HTERT RPE-1 (cell line): Measurements from ENCODE around the gene OGFOD3.

Experiments
- in situ Hi-C: fragments of 300-500 bp; cut with MboI; formaldehyde crosslinking; loops from 4 replicates; pipeline ENCODE4 v1.14.3; 2020; ENCODE audit warnings: low sequenced_read_pairs

Gene OGFOD3

DNA sequence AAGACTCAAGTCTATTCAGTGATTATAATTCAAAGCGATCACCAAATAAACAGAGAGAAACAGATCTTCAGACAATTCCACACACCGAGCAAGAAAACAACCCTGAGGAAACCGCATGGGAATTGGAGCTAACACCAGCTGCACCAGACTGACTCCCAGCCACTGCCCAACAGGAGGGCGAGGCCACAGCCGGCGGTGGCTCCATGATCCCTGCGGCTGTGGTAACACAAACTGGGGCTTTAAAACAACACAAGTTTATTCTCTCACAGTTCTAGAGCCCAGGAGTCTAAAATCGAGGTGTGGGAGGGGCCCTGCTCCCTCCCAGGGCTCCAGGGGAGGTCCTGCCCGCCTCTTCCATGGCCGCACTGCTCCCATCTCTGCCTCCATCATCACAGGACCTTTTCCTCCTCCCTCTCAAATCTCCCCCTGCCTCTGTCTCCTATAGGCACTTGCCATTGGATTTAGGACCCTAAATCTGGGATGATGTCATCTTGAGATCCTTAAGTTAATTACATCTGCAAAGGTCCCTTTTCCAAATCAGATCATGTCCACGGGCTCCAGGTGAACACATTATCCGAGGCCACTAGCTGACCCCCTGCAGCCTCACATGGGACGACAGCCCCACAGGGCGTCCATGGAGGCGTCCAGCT lies 10.0 kb downstream of the OGFOD3 start:
- in situ Hi-C loops: no loop called here

DNA sequence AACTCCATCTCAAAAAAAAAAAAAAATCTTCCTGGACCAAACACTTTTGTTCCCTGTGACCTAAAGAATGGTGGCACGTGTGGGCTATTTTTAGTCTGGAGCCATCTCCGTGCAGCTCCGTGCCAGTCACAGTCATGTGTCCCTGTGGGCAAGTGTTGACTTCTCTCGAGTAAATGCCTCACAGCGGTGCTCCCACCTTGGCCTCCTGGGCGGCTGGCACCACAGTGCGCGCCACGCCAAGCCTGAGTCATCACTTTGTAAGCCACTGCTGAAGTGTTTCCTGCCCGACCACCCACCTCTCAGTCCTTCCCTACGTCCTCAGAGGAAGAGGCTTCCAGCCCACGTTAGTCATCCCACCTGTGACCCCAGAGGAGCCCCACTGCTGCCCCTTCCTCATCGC lies 11.1 kb downstream of the OGFOD3 start:
- in situ Hi-C loops: no loop called here

DNA sequence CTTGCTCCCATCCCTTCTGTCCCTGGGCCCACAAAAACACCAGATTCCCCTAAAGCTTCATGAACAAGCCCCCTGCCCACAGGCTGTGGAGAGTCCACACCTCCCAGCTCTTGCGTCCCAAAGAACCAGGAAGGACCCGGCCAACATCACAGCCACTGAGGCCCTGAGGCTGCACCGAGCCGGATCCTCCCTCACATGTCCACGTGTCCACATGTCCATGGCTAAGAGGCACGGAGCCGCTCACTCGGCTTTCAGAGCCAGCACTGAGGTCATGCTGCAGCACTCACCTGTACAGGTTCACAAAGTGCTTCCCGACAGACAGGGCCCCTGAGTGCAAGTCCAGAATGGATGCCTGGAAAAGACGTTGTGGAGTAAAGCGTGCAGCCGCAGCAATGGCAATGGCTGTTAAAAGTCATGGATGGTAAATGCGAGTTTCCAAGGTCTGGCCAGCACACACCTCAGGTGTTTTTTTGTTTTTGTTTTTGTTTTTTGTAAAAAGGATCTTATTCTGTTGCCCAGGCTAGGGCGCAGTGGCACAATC lies 12.2 kb downstream of the OGFOD3 start:
- in situ Hi-C loops: no loop called here

DNA sequence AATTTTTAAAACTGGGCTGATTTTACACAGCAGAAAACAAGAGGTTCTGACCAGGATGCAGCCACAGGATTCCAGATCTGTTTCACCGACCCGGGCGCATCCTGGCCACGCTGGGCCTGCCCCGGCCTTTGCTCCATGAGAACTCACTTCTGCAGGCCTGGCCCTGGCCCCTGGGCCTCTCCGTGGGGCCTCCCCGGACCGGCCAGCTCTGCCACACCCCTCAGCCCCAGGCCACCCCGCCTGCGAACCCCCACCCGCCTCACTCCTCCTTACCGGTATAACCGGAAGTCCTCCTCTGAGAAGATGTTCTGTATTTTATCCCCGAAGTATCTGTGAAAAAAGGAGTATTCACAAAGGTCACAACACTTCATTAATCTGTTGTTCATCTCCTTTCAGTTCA lies 13.3 kb downstream of the OGFOD3 start:
- in situ Hi-C loops: no loop called here

DNA sequence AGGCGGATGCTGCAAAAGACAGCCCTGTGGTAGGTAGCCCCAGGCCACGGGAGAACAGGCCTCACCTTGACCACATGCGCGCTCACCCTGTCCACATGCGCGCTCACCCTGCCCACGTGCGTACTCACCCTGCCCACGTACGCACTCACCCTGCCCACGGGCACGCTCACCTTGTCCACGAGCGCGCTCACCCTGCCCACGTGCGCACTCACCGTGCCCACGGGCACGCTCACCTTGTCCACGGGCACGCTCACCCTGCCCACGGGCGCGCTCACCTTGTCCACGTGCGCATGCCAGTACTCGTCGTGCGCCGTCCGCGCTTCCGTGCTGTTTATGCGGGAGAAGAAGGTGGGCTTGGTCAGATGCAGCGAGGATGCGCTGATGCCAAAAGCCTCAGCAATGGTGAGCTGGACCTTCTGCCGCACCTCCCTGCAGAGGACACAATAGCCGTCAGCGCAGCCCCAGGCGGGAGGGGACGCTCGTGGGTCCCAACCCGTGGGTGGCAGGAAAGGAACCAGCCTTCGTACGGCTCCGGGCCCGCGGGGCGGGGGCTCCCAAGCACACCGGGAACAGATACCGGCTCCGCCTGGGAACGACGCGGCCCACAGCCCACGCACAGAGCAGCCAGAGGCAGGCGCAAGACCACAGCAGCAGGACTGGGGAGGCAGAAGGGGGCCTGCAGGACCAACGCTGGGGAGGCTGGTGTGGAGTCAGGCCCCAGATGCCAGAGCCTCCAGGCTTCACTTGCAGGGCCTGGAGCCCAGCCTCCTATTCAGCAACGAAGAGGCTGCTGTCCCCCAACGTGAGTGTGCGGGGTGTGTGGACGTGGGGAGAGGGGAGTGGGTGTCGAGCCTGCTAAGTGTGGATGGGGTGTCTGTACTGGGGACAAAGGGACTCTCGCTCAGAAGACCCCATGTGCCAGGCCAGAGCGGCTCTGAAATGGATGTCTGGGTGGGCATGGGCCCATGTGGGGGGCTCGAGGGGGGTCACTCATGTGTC lies 14.4 kb downstream of the OGFOD3 start:
- in situ Hi-C loops: no loop called here

DNA sequence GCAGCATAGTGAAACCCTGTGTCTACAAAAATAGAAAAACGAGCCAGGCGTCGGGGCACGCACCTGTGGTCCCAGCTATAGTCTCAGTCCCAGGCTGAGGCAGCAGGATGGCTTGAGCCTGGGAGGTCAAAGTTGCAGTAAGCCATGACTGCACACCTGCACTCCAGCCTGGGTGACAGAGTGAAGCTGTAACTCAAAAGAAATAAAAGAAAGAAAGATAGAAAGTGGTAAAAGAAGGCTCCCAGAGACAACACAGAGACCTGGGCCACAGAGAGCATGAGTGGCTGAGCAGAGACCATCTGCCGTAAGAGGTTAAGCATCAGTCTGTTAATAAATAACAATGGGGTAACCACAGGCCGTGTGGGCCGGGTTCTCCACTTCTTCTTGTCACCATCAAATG lies 15.5 kb downstream of the OGFOD3 start:
- in situ Hi-C loops: no loop called here

DNA sequence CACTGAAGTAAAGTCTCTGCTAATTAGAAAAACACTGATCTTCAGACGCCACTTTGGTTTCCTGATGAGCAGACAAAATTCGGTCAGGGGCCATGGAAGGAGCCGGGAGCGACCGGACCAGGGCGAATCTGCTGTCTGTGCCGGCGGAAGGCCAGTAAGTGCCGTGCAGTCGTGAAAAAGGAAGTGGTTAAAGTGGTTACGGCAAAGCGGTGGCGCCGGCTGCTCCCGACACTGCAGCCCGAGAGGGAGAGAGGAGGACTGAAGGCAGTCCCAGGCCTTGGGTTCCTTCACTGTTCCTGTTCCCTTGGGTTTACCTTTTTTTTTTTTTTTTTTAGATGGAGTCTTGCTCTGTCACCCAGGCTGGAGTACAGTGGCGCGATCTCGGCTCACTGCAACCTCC lies 17.6 kb downstream of the OGFOD3 start:
- in situ Hi-C loops: no loop called here

DNA sequence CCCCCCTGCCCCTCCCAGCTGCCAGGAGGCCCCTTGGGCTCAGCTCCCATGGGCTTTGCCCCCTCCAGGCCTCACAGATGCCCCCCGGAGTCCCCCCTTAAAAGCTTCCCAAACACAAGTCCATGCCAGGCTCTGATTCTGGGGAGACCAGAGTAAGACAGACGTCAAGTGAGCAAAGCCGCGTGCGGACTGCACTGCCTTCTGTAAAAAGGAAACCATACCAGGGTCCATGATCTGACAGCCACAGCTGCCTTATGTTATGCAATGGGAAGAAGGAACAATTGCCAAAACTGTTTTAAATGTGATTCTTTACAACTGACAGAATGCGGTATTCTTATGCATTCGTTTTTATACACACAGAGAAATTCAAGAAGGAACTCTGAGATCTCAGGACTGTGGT lies 18.2 kb downstream of the OGFOD3 start:
- in situ Hi-C loops: no loop called here

DNA sequence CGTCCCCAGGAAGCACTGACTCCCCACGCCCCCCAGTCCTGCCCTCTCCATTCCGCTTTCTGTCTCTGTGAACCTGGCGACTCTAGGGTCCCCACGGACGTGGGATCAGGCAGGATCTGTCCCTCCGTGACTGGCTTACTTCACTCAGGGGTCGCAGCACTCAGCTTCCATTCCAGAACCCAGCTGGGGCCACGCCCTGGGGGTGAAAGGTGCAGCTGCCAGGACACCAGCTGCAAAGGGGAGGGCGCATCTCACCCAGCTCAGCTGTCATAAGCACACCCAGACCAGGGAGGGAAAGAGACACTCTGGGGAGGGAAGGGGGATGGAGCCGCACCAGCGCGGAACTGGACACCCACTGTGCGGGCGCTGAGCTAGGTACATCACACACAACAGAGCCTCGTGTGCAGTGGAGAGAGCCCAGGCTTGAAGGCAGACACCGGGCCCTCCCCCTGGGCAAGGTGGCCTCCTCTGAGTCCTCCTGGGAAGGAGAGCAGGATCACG lies 18.7 kb downstream of the OGFOD3 start:
- in situ Hi-C loops: no loop called here

DNA sequence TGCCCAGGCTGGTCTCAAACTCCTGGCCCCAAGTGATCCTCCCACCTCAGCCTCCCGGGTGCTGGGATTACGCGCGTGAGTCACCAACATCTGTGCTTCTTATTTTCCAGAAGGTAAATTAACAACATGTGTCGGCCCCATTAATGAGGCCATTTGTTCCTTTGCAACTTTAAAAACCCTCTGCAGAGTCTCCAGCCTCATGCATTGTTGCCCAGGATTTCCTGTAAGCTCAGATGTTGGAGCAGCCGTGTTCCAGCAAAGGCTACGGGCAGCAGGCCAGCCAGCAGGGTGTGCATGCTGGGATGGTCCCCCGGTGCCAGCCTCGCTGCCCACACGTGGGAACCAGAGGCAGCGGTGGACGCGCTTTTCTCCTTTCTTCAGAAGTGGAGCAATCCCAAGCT lies 19.3 kb downstream of the OGFOD3 start:
- in situ Hi-C loops: no loop called here

DNA sequence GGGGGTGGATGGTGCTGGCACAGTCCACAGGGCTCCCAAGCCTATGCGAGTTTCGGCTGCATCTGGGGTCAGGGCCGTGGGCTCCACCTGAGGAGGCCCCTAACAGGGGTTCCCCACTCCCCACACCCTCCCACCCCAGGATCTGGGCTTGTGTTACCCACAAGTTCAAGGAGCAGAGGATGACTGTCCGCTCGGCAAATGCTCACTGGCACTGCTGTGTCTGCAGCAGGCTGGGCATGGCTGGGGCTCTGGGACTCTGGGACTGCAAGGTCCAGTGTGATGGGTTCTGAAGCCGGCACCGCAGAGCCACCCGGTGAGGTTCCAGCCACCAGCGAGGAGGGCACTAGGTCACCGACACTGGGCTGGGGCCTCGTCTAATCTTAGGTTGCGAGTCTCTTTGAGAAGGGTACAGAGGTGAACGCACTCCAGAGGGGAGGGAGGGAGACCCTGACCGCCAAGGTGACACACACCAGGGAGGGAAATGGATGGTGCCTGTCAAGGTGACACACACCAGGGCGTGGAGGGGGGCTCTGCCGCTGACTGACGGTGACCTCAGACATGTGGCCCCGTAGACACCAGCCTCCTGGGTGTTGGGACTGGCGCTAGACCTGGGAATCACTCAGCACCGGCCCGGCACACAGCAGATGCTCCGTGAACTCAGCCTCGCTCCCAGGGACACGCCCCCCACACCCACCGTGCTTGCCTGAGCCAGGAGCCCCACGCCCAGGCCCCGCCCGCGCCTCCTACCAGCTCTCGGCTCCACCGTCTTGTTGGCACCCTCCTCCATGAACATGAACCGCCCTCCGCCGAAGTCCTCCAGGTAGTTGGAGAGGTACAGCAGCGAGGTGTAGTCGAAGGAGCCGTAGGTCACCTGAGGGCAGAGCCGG lies 20.7 kb downstream of the OGFOD3 start:
- in situ Hi-C loops: no loop called here

DNA sequence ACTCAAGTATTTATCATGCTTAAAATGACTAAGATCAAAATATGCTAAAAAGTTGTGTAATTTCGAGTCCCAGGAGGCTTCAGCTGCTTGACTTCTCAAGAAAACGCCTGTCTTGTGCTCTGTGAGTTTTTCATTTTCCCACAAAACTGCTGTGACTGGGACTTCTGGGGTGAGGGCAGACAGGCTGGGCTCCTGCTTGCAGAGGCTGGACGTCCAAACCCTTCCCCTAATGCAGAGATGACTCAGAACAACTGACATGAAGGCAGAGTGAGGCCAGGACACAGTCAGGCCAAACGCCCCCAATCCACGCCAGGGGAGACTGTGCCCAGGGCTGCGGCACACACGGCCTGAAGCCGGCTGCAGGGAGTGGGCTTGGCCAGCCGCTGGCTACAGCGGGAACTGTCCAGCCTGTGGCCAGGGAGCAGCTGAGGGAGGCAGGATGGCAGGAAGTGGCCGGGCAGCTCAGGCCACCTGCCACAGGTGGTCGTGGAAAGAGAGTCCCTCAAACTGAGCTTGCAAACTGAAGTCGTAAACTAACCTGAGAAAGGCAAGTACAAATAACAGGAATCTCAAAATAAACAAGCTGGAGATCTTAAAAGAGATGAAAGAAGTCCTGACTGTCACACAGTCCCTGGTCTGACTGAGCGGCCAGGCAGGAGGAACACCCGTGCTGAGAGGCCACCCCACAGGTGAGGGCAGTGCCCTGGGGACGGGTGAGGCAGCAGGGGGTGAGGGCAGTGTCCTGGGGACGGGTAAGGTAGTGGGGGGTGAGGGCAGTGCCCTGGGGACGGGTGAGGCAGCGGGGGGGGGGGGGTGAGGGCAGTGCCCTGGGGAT lies 21.6 kb downstream of the OGFOD3 start:
- in situ Hi-C loops: no loop called here

DNA sequence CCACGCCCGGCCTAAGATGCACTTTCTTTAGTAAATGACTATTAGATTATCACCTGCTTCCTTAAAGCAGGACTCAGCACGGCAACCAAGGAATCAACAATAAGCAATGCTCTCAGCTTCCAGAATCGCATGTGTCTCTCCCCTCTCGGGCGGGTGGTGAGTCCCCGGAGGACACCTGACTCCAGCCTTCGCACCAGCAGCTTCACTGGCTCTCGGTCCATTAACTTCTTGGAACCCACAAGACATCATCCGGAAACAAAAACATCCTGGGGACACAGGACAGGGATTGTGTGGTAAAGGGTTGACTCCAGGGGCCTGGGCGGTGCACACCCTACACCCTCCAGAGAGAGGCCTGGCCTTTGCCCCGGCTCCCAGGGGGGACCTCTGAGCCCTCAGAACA lies 24.1 kb downstream of the OGFOD3 start:
- in situ Hi-C loops: no loop called here

DNA sequence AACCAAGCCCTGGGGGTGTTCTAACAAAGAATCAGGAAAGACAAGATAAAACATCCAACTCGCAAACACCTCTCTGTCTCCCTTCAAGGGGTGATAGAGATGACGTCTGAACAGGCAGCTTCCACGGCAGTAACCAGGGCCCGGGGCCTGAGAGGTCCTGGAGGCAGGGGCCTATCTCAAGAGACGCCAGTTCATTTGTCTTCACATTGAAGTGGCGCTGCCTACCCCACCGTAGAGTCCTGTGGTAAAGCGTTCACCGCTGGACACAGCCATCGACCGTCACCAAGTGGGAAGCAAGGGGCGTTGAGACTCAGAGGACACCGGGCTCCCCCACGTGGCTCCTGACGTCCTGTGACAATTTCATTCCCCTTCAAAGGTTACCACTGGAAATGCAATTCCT lies 25.4 kb downstream of the OGFOD3 start:
- in situ Hi-C loops: no loop called here

DNA sequence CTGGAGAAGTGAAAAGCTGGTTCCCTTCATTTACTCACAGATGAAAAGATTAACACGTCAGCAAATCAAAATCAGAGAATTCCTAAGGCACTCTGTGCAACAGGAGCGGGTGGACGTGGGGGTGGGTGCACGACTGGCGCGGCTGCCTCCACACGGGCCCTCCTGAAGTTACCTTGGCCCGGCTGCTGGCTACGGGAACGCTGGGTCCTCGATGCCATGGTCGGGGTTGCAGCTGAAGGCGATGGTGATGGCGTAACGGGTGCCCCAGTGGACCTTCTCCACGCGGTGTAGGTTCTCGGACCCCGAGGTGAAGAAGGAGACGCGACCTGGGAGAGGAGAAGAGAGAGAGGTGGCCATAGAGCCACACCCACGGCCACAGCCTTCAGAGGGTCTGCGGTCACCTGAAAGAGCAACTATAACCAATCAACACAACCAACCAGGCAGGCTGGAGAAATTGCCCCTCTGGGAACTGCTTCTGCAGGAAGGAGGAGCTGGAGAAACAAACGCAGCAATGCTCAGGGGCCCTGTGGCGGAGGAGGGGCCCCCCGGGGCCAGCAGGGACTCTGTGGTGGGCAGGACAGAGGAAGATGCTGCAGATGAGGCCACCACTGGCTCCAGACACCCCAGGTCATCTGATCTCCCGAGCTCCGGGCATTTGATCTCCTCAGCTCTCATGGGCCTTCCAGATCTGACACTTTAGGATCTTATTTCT lies 26.0 kb downstream of the OGFOD3 start:
- in situ Hi-C loops: no loop called here

DNA sequence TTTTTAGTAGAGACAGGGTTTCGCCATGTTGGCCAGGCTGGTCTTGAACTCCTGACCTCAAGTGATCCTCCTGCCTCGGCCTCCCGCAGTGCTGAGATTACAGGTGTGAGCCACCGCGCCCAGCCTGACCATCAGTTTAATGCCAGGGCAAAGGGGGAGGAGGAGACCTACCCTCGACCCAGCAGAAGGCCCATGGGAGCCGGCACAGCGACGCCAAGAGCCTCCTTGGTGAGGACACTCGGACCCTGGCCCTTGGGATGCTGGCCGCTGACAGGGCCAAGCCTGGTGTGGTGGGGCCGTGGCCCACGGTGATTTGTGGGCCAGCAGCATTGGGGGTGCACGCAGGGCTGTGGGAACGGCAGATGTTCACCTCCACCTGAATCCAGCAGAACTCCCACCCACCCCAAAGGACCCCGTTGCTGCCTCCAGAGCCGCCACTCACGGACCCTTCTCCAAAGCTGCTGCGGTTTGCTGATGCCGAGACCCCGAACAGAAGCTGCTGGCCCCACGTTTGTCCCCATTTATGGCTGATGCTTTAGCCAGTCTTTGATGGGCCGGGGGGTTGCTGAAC lies 26.8 kb downstream of the OGFOD3 start:
- in situ Hi-C loops: no loop called here

DNA sequence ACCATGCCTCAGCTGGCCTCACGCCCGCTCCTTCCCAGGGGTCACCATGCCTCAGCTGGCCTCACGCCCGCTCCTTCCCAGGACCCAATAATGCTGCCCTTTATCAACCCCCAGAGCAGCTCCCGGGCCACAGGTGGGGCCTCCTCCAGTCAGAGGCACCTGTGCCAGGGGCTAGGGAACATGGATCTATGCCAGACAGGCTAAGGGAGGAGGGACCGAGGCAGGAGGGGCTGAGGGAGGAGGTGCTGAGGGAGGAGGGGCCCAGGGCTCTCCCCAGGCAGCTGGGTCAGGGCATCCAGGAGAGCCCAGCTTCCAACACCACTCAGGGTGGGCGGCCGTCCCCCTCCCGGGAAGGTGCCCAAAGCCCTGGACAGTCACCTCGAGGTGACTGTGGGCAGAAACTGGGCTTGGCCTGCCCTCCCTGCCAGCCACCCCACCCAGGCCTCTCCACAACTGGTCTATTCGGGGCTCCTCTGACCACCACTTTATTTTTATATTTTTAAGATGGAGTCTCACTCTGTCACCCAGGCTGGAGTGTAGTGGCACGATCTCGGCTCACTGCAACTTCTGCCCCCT lies 27.4 kb downstream of the OGFOD3 start:
- in situ Hi-C loops: no loop called here

DNA sequence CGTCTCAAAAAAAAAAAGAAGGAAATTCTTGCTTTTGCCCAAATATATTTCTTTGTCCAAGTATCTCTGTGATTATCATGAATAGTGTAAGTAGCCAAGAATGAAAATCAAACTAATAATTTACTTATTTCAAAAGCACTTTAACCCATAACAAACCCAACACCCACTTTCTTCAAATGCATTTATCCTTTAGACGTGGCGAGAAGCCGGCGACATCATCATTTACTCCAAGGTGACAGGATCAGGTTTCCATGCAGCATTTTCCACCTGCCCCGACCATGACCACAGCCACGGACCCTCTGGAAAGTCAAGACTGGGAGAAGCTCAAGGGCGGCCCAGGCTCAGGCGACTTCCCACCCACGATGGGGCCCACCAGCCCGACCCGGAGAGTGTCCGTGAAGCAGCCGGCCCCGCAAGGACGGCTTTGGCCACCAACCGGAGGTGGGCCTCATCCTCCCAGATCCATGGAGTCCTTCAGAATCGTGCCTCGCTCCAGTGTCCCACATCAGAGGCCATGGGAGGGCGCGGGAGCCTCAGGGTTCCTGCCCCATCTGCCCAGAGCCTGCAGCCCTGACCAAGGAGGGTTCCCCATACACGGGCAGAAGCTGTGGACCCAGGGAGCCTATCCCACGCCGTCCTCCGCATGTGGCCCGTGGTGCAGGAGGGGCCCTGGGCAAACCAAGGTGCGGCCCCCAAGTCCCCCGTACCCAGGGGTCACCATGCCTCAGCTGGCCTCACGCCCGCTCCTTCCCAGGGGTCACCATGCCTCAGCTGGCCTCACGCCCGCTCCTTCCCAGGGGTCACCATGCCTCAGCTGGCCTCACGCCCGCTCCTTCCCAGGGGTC lies 28.1 kb downstream of the OGFOD3 start:
- in situ Hi-C loops: no loop called here
